ENCODE data around the gene KRT33A.

- TF ChIP-seq, protein P1, sequence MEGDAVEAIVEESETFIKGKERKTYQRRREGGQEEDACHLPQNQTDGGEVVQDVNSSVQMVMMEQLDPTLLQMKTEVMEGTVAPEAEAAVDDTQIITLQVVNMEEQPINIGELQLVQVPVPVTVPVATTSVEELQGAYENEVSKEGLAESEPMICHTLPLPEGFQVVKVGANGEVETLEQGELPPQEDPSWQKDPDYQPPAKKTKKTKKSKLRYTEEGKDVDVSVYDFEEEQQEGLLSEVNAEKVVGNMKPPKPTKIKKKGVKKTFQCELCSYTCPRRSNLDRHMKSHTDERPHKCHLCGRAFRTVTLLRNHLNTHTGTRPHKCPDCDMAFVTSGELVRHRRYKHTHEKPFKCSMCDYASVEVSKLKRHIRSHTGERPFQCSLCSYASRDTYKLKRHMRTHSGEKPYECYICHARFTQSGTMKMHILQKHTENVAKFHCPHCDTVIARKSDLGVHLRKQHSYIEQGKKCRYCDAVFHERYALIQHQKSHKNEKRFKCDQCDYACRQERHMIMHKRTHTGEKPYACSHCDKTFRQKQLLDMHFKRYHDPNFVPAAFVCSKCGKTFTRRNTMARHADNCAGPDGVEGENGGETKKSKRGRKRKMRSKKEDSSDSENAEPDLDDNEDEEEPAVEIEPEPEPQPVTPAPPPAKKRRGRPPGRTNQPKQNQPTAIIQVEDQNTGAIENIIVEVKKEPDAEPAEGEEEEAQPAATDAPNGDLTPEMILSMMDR (IDR thresholded peaks at IDR 0.05) = no peak
- TF ChIP-seq POLR2A (IDR thresholded peaks at IDR 0.05) = no peak
These were observed 43.2 kb upstream of the KRT33A start for GRCh38 chr17:41393826-41394225.

Measured in gastroesophageal sphincter (tissue), 3 donors.